H1 (cell line): ENCODE measurements around the gene ZNF646. TPM values are rescaled to one million over a fixed set of nuclear protein-coding genes. Genes with fewer than 3 reads are reported as not detected.

ENCODE experiments used
- CTCF ChIA-PET: fragments of 300-600 bp; sonication (Branson Sonifier 250); formaldehyde crosslinking; loops from one replicate; lab custom pipeline; 2021; ENCODE audit not compliant: partially characterized antibody; lab: Charles Lee
- POLR2A ChIA-PET: fragments of 300-600 bp; sonication (Branson Sonifier 250); formaldehyde crosslinking; loops from one replicate; lab custom pipeline; 2021; ENCODE audit warnings: inconsistent platforms; ENCODE audit not compliant: partially characterized antibody; lab: Charles Lee
- DNase-seq, 2 experiments: peaks; one replicate each; pipeline versions ENCODE4 v3.0.0 to v3.0.0-alpha.2; 2010 to 2022; ENCODE audit warnings: low spot score in 2 of 2, low read depth in 1 of 2, mixed read lengths in 1 of 2
- FAIRE-seq: peaks from 2 replicates; lab custom pipeline; 2011; peaks lifted over from hg19 to GRCh38; lab: Jason Lieb, UNC
- H2AFZ ChIP-seq: 2 replicates; pipeline ENCODE4 v1.8.1; 2012; ENCODE audit warnings: low read length, inconsistent platforms
- H2AK5ac ChIP-seq: 2 replicates; pipeline ENCODE4 v1.6.1; 2013; ENCODE audit warnings: low read depth, low read length
- H2BK120ac ChIP-seq: replicated peaks from 2 replicates; pipeline ENCODE3; 2013; ENCODE audit warnings: low read depth, low read length, inconsistent platforms
- H2BK12ac ChIP-seq: 2 replicates; pipeline ENCODE4 v1.6.1; 2013; ENCODE audit warnings: low read depth, low read length
- H2BK15ac ChIP-seq: 2 replicates; pipeline ENCODE4 v1.6.1; 2013; ENCODE audit warnings: low read length
- H2BK20ac ChIP-seq: 2 replicates; pipeline ENCODE4 v1.6.1; 2013; ENCODE audit warnings: low read length
- H2BK5ac ChIP-seq: 2 replicates; pipeline ENCODE4 v1.6.1; 2013; ENCODE audit warnings: low read depth, low read length
- H3K14ac ChIP-seq: 2 replicates; pipeline ENCODE4 v1.6.1; 2013; ENCODE audit warnings: inconsistent platforms; ENCODE audit not compliant: insufficient read length
- H3K18ac ChIP-seq: 2 replicates; pipeline ENCODE4 v1.6.1; 2013; ENCODE audit warnings: low read length; ENCODE audit errors: extremely low read depth
- H3K23ac ChIP-seq: 2 replicates; pipeline ENCODE4 v1.6.1; 2013; ENCODE audit warnings: inconsistent platforms; ENCODE audit not compliant: insufficient read length
- H3K23me2 ChIP-seq: 2 replicates; pipeline ENCODE4 v1.6.1; 2013; ENCODE audit warnings: low read depth, low read length
- H3K27ac ChIP-seq: 2 replicates; pipeline ENCODE4 v1.6.1; 2011; ENCODE audit warnings: low read depth, low read length, inconsistent platforms
- H3K27me3 ChIP-seq, 4 experiments: replicated peaks in 1 of 4; 1 replicate in 1 of 4; 2 replicates in 3 of 4; pipeline versions ENCODE4 v1.6.1 to v1.8.1; 2011 to 2013; ENCODE audit warnings: low read length in 3 of 4, mild to moderate bottlenecking in 3 of 4, inconsistent platforms in 2 of 4, mixed read lengths in 2 of 4, moderate library complexity in 1 of 4; ENCODE audit not compliant: control insufficient read depth in 3 of 4, insufficient read depth in 3 of 4; ENCODE audit errors: extremely low read depth in 1 of 4
- H3K36me3 ChIP-seq, 4 experiments: 2 replicates each; pipeline versions ENCODE4 v1.6.1 to v1.8.1; 2011 to 2013; ENCODE audit warnings: mild to moderate bottlenecking in 4 of 4, low read length in 3 of 4, moderate library complexity in 2 of 4, control low read depth in 1 of 4, inconsistent platforms in 1 of 4; ENCODE audit not compliant: insufficient read depth in 4 of 4, control insufficient read depth in 2 of 4
- H3K4ac ChIP-seq: replicated peaks from 2 replicates; pipeline ENCODE3; 2013; ENCODE audit warnings: low read length, low read depth, mixed read lengths, inconsistent platforms; ENCODE audit not compliant: insufficient read length
- H3K4me1 ChIP-seq, 4 experiments: replicated peaks in 1 of 4; 1 replicate in 1 of 4; 2 replicates in 3 of 4; pipeline versions ENCODE4 v1.6.1 to v1.8.1; 2011 to 2013; ENCODE audit warnings: low read length in 3 of 4, inconsistent platforms in 2 of 4, mixed read lengths in 1 of 4; ENCODE audit not compliant: insufficient read depth in 4 of 4, control insufficient read depth in 3 of 4
- H3K4me2 ChIP-seq, 2 experiments: 2 replicates each; pipeline versions ENCODE4 v1.6.1 to v1.8.1; 2011 to 2013; ENCODE audit warnings: low read depth in 2 of 2, low read length in 2 of 2, control low read depth in 1 of 2, inconsistent platforms in 1 of 2, mild to moderate bottlenecking in 1 of 2; ENCODE audit not compliant: insufficient read depth in 1 of 2
- H3K4me3 ChIP-seq, 4 experiments: fragments of 200-600, 300-600 bp in 1 of 4; sonication (generic), shearing (Covaris generic), sonication (Bioruptor Twin) in 1 of 4; 2 replicates each; pipeline versions ENCODE4 v1.5.1 to v1.8.1; 2011 to 2016; ENCODE audit warnings: low read length in 4 of 4, low read depth in 3 of 4, control low read depth in 2 of 4, inconsistent platforms in 2 of 4, mild to moderate bottlenecking in 2 of 4, mixed read lengths in 1 of 4, moderate library complexity in 1 of 4; ENCODE audit not compliant: insufficient read depth in 2 of 4; ENCODE audit errors: extremely low read depth in 1 of 4
- H3K56ac ChIP-seq: replicated peaks from 2 replicates; pipeline ENCODE3; 2013; ENCODE audit warnings: low read depth, mild to moderate bottlenecking, mixed read lengths, low read length, inconsistent platforms; ENCODE audit not compliant: insufficient read length
- H3K79me1 ChIP-seq: 2 replicates; pipeline ENCODE4 v1.6.1; 2013; ENCODE audit warnings: low read depth, low read length, control low read depth
- H3K79me2 ChIP-seq, 2 experiments: 2 replicates each; pipeline versions ENCODE4 v1.6.1 to v1.8.1; 2012 to 2013; ENCODE audit warnings: low read length in 2 of 2, mild to moderate bottlenecking in 2 of 2, inconsistent platforms in 1 of 2; ENCODE audit not compliant: insufficient read depth in 2 of 2, control insufficient read depth in 1 of 2
- H3K9ac ChIP-seq, 4 experiments: replicated peaks in 1 of 4; 1 replicate in 1 of 4; 2 replicates in 3 of 4; pipeline versions ENCODE4 v1.6.1 to v1.8.1; 2011 to 2013; ENCODE audit warnings: low read depth in 3 of 4, low read length in 3 of 4, control low read depth in 2 of 4, mild to moderate bottlenecking in 2 of 4, moderate library complexity in 2 of 4, inconsistent platforms in 1 of 4; ENCODE audit errors: extremely low read depth in 1 of 4
- H3K9me3 ChIP-seq, 2 experiments: 2 replicates each; pipeline versions ENCODE4 v1.6.1 to v1.8.1; 2012 to 2013; ENCODE audit warnings: mild to moderate bottlenecking in 2 of 2, moderate library complexity in 2 of 2, control low read depth in 1 of 2, inconsistent platforms in 1 of 2, low read depth in 1 of 2, low read length in 1 of 2, mixed read lengths in 1 of 2; ENCODE audit not compliant: insufficient read depth in 2 of 2
- H4K20me1 ChIP-seq, 2 experiments: replicated peaks in 1 of 2; 2 replicates each; pipeline versions ENCODE3 to v1.8.1; 2011 to 2013; ENCODE audit warnings: inconsistent platforms in 2 of 2, low read length in 2 of 2, mild to moderate bottlenecking in 1 of 2; ENCODE audit not compliant: insufficient read depth in 2 of 2, control insufficient read depth in 1 of 2
- H4K5ac ChIP-seq: 2 replicates; pipeline ENCODE4 v1.6.1; 2013; ENCODE audit warnings: low read length, low read depth, mixed read lengths, inconsistent platforms; ENCODE audit not compliant: insufficient read length
- H4K8ac ChIP-seq: 2 replicates; pipeline ENCODE4 v1.8.0; 2013; ENCODE audit warnings: mild to moderate bottlenecking, moderate library complexity, low read length, inconsistent platforms; ENCODE audit not compliant: insufficient read depth; ENCODE audit errors: extremely low read depth
- H4K91ac ChIP-seq: replicated peaks from 2 replicates; pipeline ENCODE3; 2013; ENCODE audit warnings: low read length, mixed read lengths, inconsistent platforms; ENCODE audit not compliant: insufficient read length
- CEBPB ChIP-seq: IDR thresholded peaks from 2 replicates; pipeline ENCODE4 v1.6.1; 2012; ENCODE audit warnings: low read depth, low read length
- E2F6 ChIP-seq: IDR thresholded peaks from 2 replicates; pipeline ENCODE4 v1.6.1; 2012; ENCODE audit warnings: inconsistent platforms
- POLR2A ChIP-seq, 2 experiments: IDR thresholded peaks; 1 replicate in 1 of 2; 2 replicates in 1 of 2; pipeline ENCODE4 v1.6.1; 2011; ENCODE audit warnings: low read depth in 2 of 2, low read length in 2 of 2, mild to moderate bottlenecking in 2 of 2; ENCODE audit errors: control extremely low read depth in 1 of 2
- RBBP5 ChIP-seq: IDR thresholded peaks from 2 replicates; pipeline ENCODE4 v1.7.1; 2012; ENCODE audit warnings: low read depth, mild to moderate bottlenecking, inconsistent platforms, low read length, moderate library complexity, borderline replicate concordance
- SIX5 ChIP-seq: IDR thresholded peaks from 2 replicates; pipeline ENCODE4 v1.6.1; 2011; ENCODE audit warnings: mild to moderate bottlenecking, low read depth, low read length
- SP1 ChIP-seq: IDR thresholded peaks from 2 replicates; pipeline ENCODE4 v1.6.1; 2011; ENCODE audit warnings: low read depth, low read length
- SP4 ChIP-seq: IDR thresholded peaks from 2 replicates; pipeline ENCODE4 v1.6.1; 2012; ENCODE audit warnings: low read length, inconsistent platforms
- WGBS, 2 experiments: shearing (Covaris generic) in 1 of 2; methylation state at CpG; one replicate each; pipeline versions ENCODE4 v1.1.6 to v1.1.7; 2013 to 2015; ENCODE audit warnings: low lambda C conversion rate in 2 of 2, mixed read lengths in 2 of 2, inconsistent platforms in 1 of 2, low coverage in 1 of 2, missing lambda C conversion rate in 1 of 2; ENCODE audit not compliant: insufficient replicate concordance in 2 of 2, insufficient coverage in 1 of 2, insufficient read length in 1 of 2; ENCODE audit errors: extremely low coverage in 1 of 2, missing lambda C conversion rate in 1 of 2; 5-methylcytosine and 5-hydroxymethylcytosine counted together
- polyA plus RNA-seq, 7 experiments: library from polyadenylated mRNA; depleted of rRNA in 3 of 7; stranded (reverse) in 5 of 7; unstranded in 2 of 7; fragments of >200 nt in 5 of 7; fragments of 200-250 nt in 2 of 7; gene quantifications; 1 replicate in 5 of 7; 2 replicates in 1 of 7; 4 replicates in 1 of 7; pipeline versions ENCODE4 v1.2.1 to v1.2.3, GENCODE V29; 2011 to 2013; ENCODE audit warnings: missing spikeins in 2 of 7, mixed read lengths in 2 of 7
- total RNA-seq: library from RNA; stranded (reverse); fragmentation: NEBNext Ultra II Directional; extraction: Animal tissue kit (Norgen Biotek cat#: 25700); gene quantifications from 2 replicates; pipeline ENCODE4 v1.2.1, GENCODE V29; 2021

Gene ZNF646
- total and polyA plus RNA-seq, 2 of the 8 experiments (the other 6 are each of a cell fraction or from before 2014, with no cell fraction given) = 6.5 to 25.0 TPM

GRCh38 chr16:31118223-31119155 is 44.3 kb downstream of the ZNF646 start:
- Histone ChIP-seq H4K91ac (no peak overlapping the region), H3K9ac (peak overlapping the region; percentile 51 to 92 (median 71)), H3K4ac (no peak overlapping the region), H3K4me1 (peaks cover 0 to 4% (median 2%) of the 10 kb centered on the region in 4 experiments; a peak in 3 of 7 replicates), H3K36me3 (peaks cover 16 to 26% (median 20%) of the 10 kb centered on the region in 4 experiments), H3K4me3 (peak overlapping the region; percentile 70 to 96 (median 90)), H3K56ac (no peak overlapping the region), H2BK12ac (no peak overlapping the region), H3K23ac (no peak overlapping the region), H4K8ac (no peak overlapping the region), H2BK20ac (no peak overlapping the region), H3K14ac (no peak overlapping the region), H3K79me1 (peaks cover 8% of the 10 kb centered on the region), H2AK5ac (no peak overlapping the region), H3K27ac (no peak overlapping the region), H4K5ac (no peak overlapping the region), H3K4me2 (peak overlapping the region; percentile 94 to 98), H3K79me2 (peaks cover 3 to 19% of the 10 kb centered on the region in 2 experiments; a peak in 3 of 4 replicates), H2BK5ac (peak overlapping the region; percentile 79), H2BK15ac (no peak overlapping the region), H3K27me3 (no peaks in the 10 kb centered on the region), H2AFZ (no peak overlapping the region), H3K23me2 (peaks cover 6% of the 10 kb centered on the region), H2BK120ac (no peak overlapping the region), H3K9me3 (no peaks in the 10 kb centered on the region), H4K20me1 (peaks cover 0 to 5% of the 10 kb centered on the region in 2 experiments), H3K18ac (no peak overlapping the region)
- no peak for FAIRE-seq
- 71% methylated on average over 8 of the region's 9 CpGs; no CpG with 5 or more reads in 1 of the 2 experiments for WGBS, 2 experiments
- POLR2A ChIA-PET = interaction anchor here (0.6 to 34.9 kb wide), 23 partner anchors 3 to 177 kb away, joined by 3 to 713 read pairs (median 5); partner anchors contain the start of genes BCKDK, FUS, HSD3B7 and KAT8
- CTCF ChIA-PET = interaction anchor here (0.7 to 1.7 kb wide), 8 partner anchors 9 to 177 kb away, joined by 3 to 6 read pairs (median 3); no protein-coding TSS in a partner anchor
- DNase-seq = no peak
- TF ChIP-seq SP1 (no peak), CEBPB (no peak), SIX5 (no peak), E2F6 (no peak), RBBP5 (no peak), POLR2A (IDR thresholded peaks at IDR 0.05; ENCODE audit: control extremely low read depth in 1 of 2, low read depth in 2 of 2, low read length in 2 of 2) (peak in 1 of 2 experiments; percentile 40; a peak in 1 of 3 replicates), SP4 (no peak)
